Measurements from ENCODE around the gene NRG2.

The NRG2 gene

GRCh38 chr5:140083120-140083519, 40.0 kb upstream of the NRG2 start:
- TF ChIP-seq FOXP2 (optimal IDR thresholded peaks at IDR 0.05; ENCODE audit: borderline replicate concordance, extremely low read depth, extremely low read length, insufficient read depth) (no peak), REST (IDR thresholded peaks at IDR 0.05; ENCODE audit: insufficient read depth in 1 of 2, low read depth in 2 of 2, low read length in 2 of 2) (no peak), SIN3A (IDR thresholded peaks at IDR 0.05; ENCODE audit: borderline replicate concordance, insufficient read depth, low read length) (no peak), TAF1 (IDR thresholded peaks at IDR 0.05; ENCODE audit: borderline replicate concordance, insufficient read depth, low read length) (no peak), POLR2AphosphoS5 (IDR thresholded peaks at IDR 0.05; ENCODE audit: low read depth, low read length) (no peak)

- TF ChIP-seq POLR2AphosphoS5 (IDR thresholded peaks at IDR 0.05; ENCODE audit: low read depth, low read length) (no peak), REST (IDR thresholded peaks at IDR 0.05; ENCODE audit: insufficient read depth in 1 of 2, low read depth in 2 of 2, low read length in 2 of 2) (peak in 1 of 2 experiments; percentile 82; a peak in 2 of 4 replicates)
Observed at GRCh38 chr5:140076788-140077187, 33.7 kb upstream of the NRG2 start.

GRCh38 chr5:140076142-140076541, 33.0 kb upstream of the NRG2 start:
- no peak for TF ChIP-seq POLR2AphosphoS5 (IDR thresholded peaks at IDR 0.05; ENCODE audit: low read depth, low read length)
- TF ChIP-seq TAF1 (IDR thresholded peaks at IDR 0.05; ENCODE audit: borderline replicate concordance, insufficient read depth, low read length): no peak
- TF ChIP-seq FOXP2 (optimal IDR thresholded peaks at IDR 0.05; ENCODE audit: borderline replicate concordance, extremely low read depth, extremely low read length, insufficient read depth): no peak
- no peak for TF ChIP-seq SIN3A (IDR thresholded peaks at IDR 0.05; ENCODE audit: borderline replicate concordance, insufficient read depth, low read length)
- TF ChIP-seq REST (IDR thresholded peaks at IDR 0.05; ENCODE audit: insufficient read depth in 1 of 2, low read depth in 2 of 2, low read length in 2 of 2): no peak

- TF ChIP-seq TAF1 (IDR thresholded peaks at IDR 0.05; ENCODE audit: borderline replicate concordance, insufficient read depth, low read length): no peak
- TF ChIP-seq FOXP2 (optimal IDR thresholded peaks at IDR 0.05; ENCODE audit: borderline replicate concordance, extremely low read depth, extremely low read length, insufficient read depth): no peak
- no peak for TF ChIP-seq REST (IDR thresholded peaks at IDR 0.05; ENCODE audit: insufficient read depth in 1 of 2, low read depth in 2 of 2, low read length in 2 of 2)
- TF ChIP-seq SIN3A (IDR thresholded peaks at IDR 0.05; ENCODE audit: borderline replicate concordance, insufficient read depth, low read length): no peak
- TF ChIP-seq POLR2AphosphoS5 (IDR thresholded peaks at IDR 0.05; ENCODE audit: low read depth, low read length): no peak
Observed at GRCh38 chr5:140075371-140075770, 32.3 kb upstream of the NRG2 start.

GRCh38 chr5:140073296-140073695, 30.2 kb upstream of the NRG2 start:
- TF ChIP-seq SIN3A (IDR thresholded peaks at IDR 0.05; ENCODE audit: borderline replicate concordance, insufficient read depth, low read length) (no peak), TAF1 (IDR thresholded peaks at IDR 0.05; ENCODE audit: borderline replicate concordance, insufficient read depth, low read length) (no peak), REST (IDR thresholded peaks at IDR 0.05; ENCODE audit: insufficient read depth in 1 of 2, low read depth in 2 of 2, low read length in 2 of 2) (no peak), POLR2AphosphoS5 (IDR thresholded peaks at IDR 0.05; ENCODE audit: low read depth, low read length) (no peak), FOXP2 (optimal IDR thresholded peaks at IDR 0.05; ENCODE audit: borderline replicate concordance, extremely low read depth, extremely low read length, insufficient read depth) (no peak)

Data from PFSK-1 (cell line).